Neutrophil (primary cell): ENCODE data around the gene SUPT3H.

Experiments
- H3K27ac ChIP-seq: fragments of 200-600 bp; sonication (generic); 2 replicates; pipeline ENCODE4 v1.5.1; 2016; ENCODE audit warnings: mild to moderate bottlenecking, moderate library complexity
- H3K27me3 ChIP-seq: fragments of 200-600 bp; sonication (generic); 2 replicates; pipeline ENCODE4 v1.6.0; 2016; ENCODE audit warnings: mild to moderate bottlenecking
- H3K36me3 ChIP-seq: fragments of 200-600 bp; sonication (generic); 2 replicates; pipeline ENCODE4 v1.5.1; 2017
- H3K4me1 ChIP-seq, 2 experiments: fragments of 200-600 bp in 1 of 2; sonication (generic) in 1 of 2; 1 replicate in 1 of 2; 2 replicates in 1 of 2; pipeline versions ENCODE4 v1.5.1 to v1.6.1; 2013 to 2016; ENCODE audit warnings: low read depth in 1 of 2, low read length in 1 of 2, mild to moderate bottlenecking in 1 of 2, moderate library complexity in 1 of 2; ENCODE audit not compliant: control insufficient read depth in 1 of 2, insufficient read depth in 1 of 2
- H3K4me3 ChIP-seq, 2 experiments: fragments of 200-600 bp in 1 of 2; sonication (generic) in 1 of 2; 1 replicate in 1 of 2; 2 replicates in 1 of 2; pipeline ENCODE4 v1.5.1; 2013 to 2016; ENCODE audit warnings: low read depth in 1 of 2, low read length in 1 of 2, mild to moderate bottlenecking in 1 of 2, moderate library complexity in 1 of 2
- H3K9me3 ChIP-seq: fragments of 200-600 bp; sonication (generic); 2 replicates; pipeline ENCODE4 v1.5.1; 2016
- CTCF ChIP-seq: fragments of 200-600 bp; sonication (generic); IDR thresholded peaks from 2 replicates; pipeline ENCODE4 v1.5.1; 2016; ENCODE audit warnings: antibody characterized with exemption

Gene SUPT3H

GRCh38 chr6:45136495-45136894 lies 241.2 kb downstream of the SUPT3H start:
- H3K4me1 ChIP-seq = no peaks in the 10 kb centered on the region
- H3K27ac ChIP-seq = no peak overlapping the region
- no peaks in the 10 kb centered on the region for H3K36me3 ChIP-seq

GRCh38 chr6:45132658-45133294 lies 245.0 kb downstream of the SUPT3H start:
- H3K27ac ChIP-seq = no peak overlapping the region
- TF ChIP-seq CTCF = no peak
- no peaks in the 10 kb centered on the region for H3K4me1 ChIP-seq
- H3K9me3 ChIP-seq = no peaks in the 10 kb centered on the region
- no peaks in the 10 kb centered on the region for H3K27me3 ChIP-seq
- H3K4me3 ChIP-seq = no peak overlapping the region
- no peaks in the 10 kb centered on the region for H3K36me3 ChIP-seq

More at GRCh38 chr6:45136495-45136894, 241.2 kb downstream of the SUPT3H start:
- TF ChIP-seq CTCF = no peak
- H3K4me3 ChIP-seq = no peak overlapping the region
- no peaks in the 10 kb centered on the region for H3K27me3 ChIP-seq
- no peaks in the 10 kb centered on the region for H3K9me3 ChIP-seq

GRCh38 chr6:45132059-45132458 lies 245.7 kb downstream of the SUPT3H start:
- no peaks in the 10 kb centered on the region for H3K4me1 ChIP-seq
- TF ChIP-seq CTCF = no peak
- no peaks in the 10 kb centered on the region for H3K27me3 ChIP-seq

GRCh38 chr6:45129051-45129450 lies 248.7 kb downstream of the SUPT3H start:
- Histone ChIP-seq H3K27ac (no peak overlapping the region), H3K9me3 (no peaks in the 10 kb centered on the region), H3K4me1 (no peaks in the 10 kb centered on the region), H3K27me3 (no peaks in the 10 kb centered on the region), H3K4me3 (no peak overlapping the region), H3K36me3 (no peaks in the 10 kb centered on the region)
- no peak for TF ChIP-seq CTCF

More at GRCh38 chr6:45132059-45132458, 245.7 kb downstream of the SUPT3H start:
- Histone ChIP-seq H3K9me3 (no peaks in the 10 kb centered on the region), H3K36me3 (no peaks in the 10 kb centered on the region), H3K27ac (no peak overlapping the region), H3K4me3 (no peak overlapping the region)

- Histone ChIP-seq H3K4me3 (no peak overlapping the region), H3K27me3 (no peaks in the 10 kb centered on the region), H3K9me3 (no peaks in the 10 kb centered on the region), H3K27ac (no peak overlapping the region), H3K4me1 (no peaks in the 10 kb centered on the region), H3K36me3 (no peaks in the 10 kb centered on the region)
- no peak for TF ChIP-seq CTCF
Measured at GRCh38 chr6:45127185-45127584, 250.5 kb downstream of the SUPT3H start.
